Memory B cell (primary cell): ENCODE results near the gene LPP.
"Not testable (repeated sequence)": the region's sequence is repeated elsewhere in the genome, so short reads cannot be mapped to it uniquely, and the experiment has no call there.

ENCODE experiments used
- ATAC-seq: fragments of 150-1000 bp; cut with Tn5 transposase; 2 replicates; pipeline ENCODE4 v1.10.0; 2021; ENCODE audit warnings: low read depth, mild to moderate bottlenecking, moderate library complexity
- DNase-seq, 2 donors: peaks; one replicate each; pipeline ENCODE4 v3.0.0; 2022; ENCODE audit warnings: low spot score in 2 of 2
- H3K27ac Mint-ChIP-seq: one replicate; pipeline ENCODE4 v1.8.0; 2022; ENCODE audit warnings: mild to moderate bottlenecking, moderate library complexity, mixed read lengths
- H3K27me3 Mint-ChIP-seq: one replicate; pipeline ENCODE4 v1.8.0; 2022; ENCODE audit warnings: mixed read lengths
- H3K36me3 Mint-ChIP-seq: one replicate; pipeline ENCODE4 v1.8.0; 2022; ENCODE audit warnings: mild to moderate bottlenecking, mixed read lengths
- H3K4me1 Mint-ChIP-seq: one replicate; pipeline ENCODE4 v1.8.0; 2022; ENCODE audit warnings: mixed read lengths
- H3K4me3 Mint-ChIP-seq: one replicate; pipeline ENCODE4 v1.8.0; 2022; ENCODE audit warnings: mild to moderate bottlenecking, moderate library complexity, mixed read lengths
- H3K9me3 Mint-ChIP-seq: one replicate; pipeline ENCODE4 v1.8.0; 2022; ENCODE audit warnings: mixed read lengths

The LPP gene

GRCh38 chr3:188440340-188440972 is 286.5 kb downstream of the LPP start:
- H3K4me3 Mint-ChIP-seq: no peak overlapping the region
- H3K27me3 Mint-ChIP-seq: no peaks in the 10 kb centered on the region
- ATAC-seq: no peak
- no peak for DNase-seq
- peak overlapping the region; percentile 95 for H3K27ac Mint-ChIP-seq
- H3K9me3 Mint-ChIP-seq: peaks cover 3% of the 10 kb centered on the region
- peaks cover 55% of the 10 kb centered on the region for H3K4me1 Mint-ChIP-seq
- H3K36me3 Mint-ChIP-seq: peaks cover 22% of the 10 kb centered on the region

- H3K27ac Mint-ChIP-seq: peak overlapping the region; percentile 95
These were observed 288.5 kb downstream of the LPP start for GRCh38 chr3:188442430-188442829.

GRCh38 chr3:188445175-188445574 is 291.2 kb downstream of the LPP start:
- not testable (repeated sequence) for H3K4me3 Mint-ChIP-seq, DNase-seq, H3K9me3 Mint-ChIP-seq, H3K27me3 Mint-ChIP-seq, ATAC-seq
- Mint-ChIP-seq H3K27ac (peak overlapping the region; percentile 69), H3K36me3 (peaks cover 16% of the 10 kb centered on the region), H3K4me1 (peaks cover 48% of the 10 kb centered on the region)

More at GRCh38 chr3:188442430-188442829, 288.5 kb downstream of the LPP start:
- H3K27me3 Mint-ChIP-seq: no peaks in the 10 kb centered on the region
- peaks cover 17% of the 10 kb centered on the region for H3K36me3 Mint-ChIP-seq
- no peaks in the 10 kb centered on the region for H3K9me3 Mint-ChIP-seq
- peaks cover 60% of the 10 kb centered on the region for H3K4me1 Mint-ChIP-seq
- DNase-seq: no peak
- peak overlapping the region; percentile 76 for H3K4me3 Mint-ChIP-seq
- peak; percentile 13 for ATAC-seq

GRCh38 chr3:188446014-188446413 is 292.1 kb downstream of the LPP start:
- Mint-ChIP-seq H3K9me3 (no peaks in the 10 kb centered on the region), H3K4me1 (peaks cover 41% of the 10 kb centered on the region), H3K27me3 (no peaks in the 10 kb centered on the region), H3K4me3 (peak overlapping the region; percentile 70), H3K36me3 (peaks cover 16% of the 10 kb centered on the region), H3K27ac (peak overlapping the region; percentile 98)
- ATAC-seq: peak; percentile 54
- DNase-seq: no peak

GRCh38 chr3:188446766-188447165 is 292.8 kb downstream of the LPP start:
- H3K9me3 Mint-ChIP-seq: no peaks in the 10 kb centered on the region
- peak overlapping the region; percentile 70 for H3K4me3 Mint-ChIP-seq
- ATAC-seq: peak; percentile 74
- peak overlapping the region; percentile 98 for H3K27ac Mint-ChIP-seq
- H3K27me3 Mint-ChIP-seq: no peaks in the 10 kb centered on the region
- peaks cover 16% of the 10 kb centered on the region for H3K36me3 Mint-ChIP-seq
- no peak for DNase-seq
- peaks cover 44% of the 10 kb centered on the region for H3K4me1 Mint-ChIP-seq

- Mint-ChIP-seq H3K4me3 (no peak overlapping the region), H3K9me3 (no peaks in the 10 kb centered on the region), H3K36me3 (peaks cover 18% of the 10 kb centered on the region), H3K4me1 (peaks cover 48% of the 10 kb centered on the region), H3K27ac (no peak overlapping the region), H3K27me3 (no peaks in the 10 kb centered on the region)
- DNase-seq (no peak), ATAC-seq (no peak)
These were observed 294.9 kb downstream of the LPP start for GRCh38 chr3:188448813-188449212.

- Mint-ChIP-seq H3K4me3 (no peak overlapping the region), H3K27ac (no peak overlapping the region)
- no peak for ATAC-seq
These were observed 295.5 kb downstream of the LPP start for GRCh38 chr3:188449421-188449820.

GRCh38 chr3:188452158-188452772 is 298.3 kb downstream of the LPP start:
- Mint-ChIP-seq H3K36me3 (peaks cover 19% of the 10 kb centered on the region), H3K27ac (peak overlapping the region; percentile 73), H3K4me1 (peaks cover 33% of the 10 kb centered on the region), H3K4me3 (no peak overlapping the region), H3K27me3 (no peaks in the 10 kb centered on the region), H3K9me3 (peaks cover 2% of the 10 kb centered on the region)
- ATAC-seq (no peak), DNase-seq (no peak)

More at GRCh38 chr3:188449421-188449820, 295.5 kb downstream of the LPP start:
- DNase-seq: no peak
- Mint-ChIP-seq H3K9me3 (peaks cover 1% of the 10 kb centered on the region), H3K27me3 (no peaks in the 10 kb centered on the region), H3K36me3 (peaks cover 19% of the 10 kb centered on the region), H3K4me1 (peaks cover 51% of the 10 kb centered on the region)

GRCh38 chr3:188453431-188454384 is 299.8 kb downstream of the LPP start:
- peak overlapping the region; percentile 43 for H3K4me3 Mint-ChIP-seq
- ATAC-seq (peak; percentile 27), DNase-seq (no peak)
- peaks cover 30% of the 10 kb centered on the region for H3K4me1 Mint-ChIP-seq
- peaks cover 2% of the 10 kb centered on the region for H3K9me3 Mint-ChIP-seq
- no peaks in the 10 kb centered on the region for H3K27me3 Mint-ChIP-seq
- peaks cover 19% of the 10 kb centered on the region for H3K36me3 Mint-ChIP-seq
- peak overlapping the region; percentile 73 for H3K27ac Mint-ChIP-seq

- Mint-ChIP-seq H3K36me3 (peaks cover 17% of the 10 kb centered on the region), H3K4me3 (no peak overlapping the region), H3K9me3 (peaks cover 2% of the 10 kb centered on the region), H3K27ac (peak overlapping the region; percentile 25), H3K4me1 (peaks cover 31% of the 10 kb centered on the region), H3K27me3 (no peaks in the 10 kb centered on the region)
- ATAC-seq (no peak), DNase-seq (no peak)
These were observed 301.8 kb downstream of the LPP start for GRCh38 chr3:188455748-188456147.

- Mint-ChIP-seq H3K4me1 (peaks cover 10% of the 10 kb centered on the region), H3K27me3 (no peaks in the 10 kb centered on the region)
These were observed 304.8 kb downstream of the LPP start for GRCh38 chr3:188458756-188459155.

GRCh38 chr3:188465311-188465710 is 311.4 kb downstream of the LPP start:
- Mint-ChIP-seq H3K9me3 (peaks cover 2% of the 10 kb centered on the region), H3K4me3 (no peak overlapping the region), H3K36me3 (peaks cover 17% of the 10 kb centered on the region), H3K27ac (peak overlapping the region; percentile 18), H3K27me3 (no peaks in the 10 kb centered on the region), H3K4me1 (peaks cover 6% of the 10 kb centered on the region)
- no peak for ATAC-seq
- no peak for DNase-seq

More at GRCh38 chr3:188458756-188459155, 304.8 kb downstream of the LPP start:
- no peak overlapping the region for H3K4me3 Mint-ChIP-seq
- peaks cover 2% of the 10 kb centered on the region for H3K9me3 Mint-ChIP-seq
- peak overlapping the region; percentile 18 for H3K27ac Mint-ChIP-seq
- H3K36me3 Mint-ChIP-seq: peaks cover 14% of the 10 kb centered on the region
- no peak for ATAC-seq
- DNase-seq: no peak

- Mint-ChIP-seq H3K36me3 (peaks cover 16% of the 10 kb centered on the region), H3K9me3 (peaks cover 4% of the 10 kb centered on the region), H3K27me3 (no peaks in the 10 kb centered on the region), H3K4me1 (peaks cover 4% of the 10 kb centered on the region), H3K27ac (no peak overlapping the region), H3K4me3 (no peak overlapping the region)
- no peak for ATAC-seq
- DNase-seq: no peak
These were observed 314.2 kb downstream of the LPP start for GRCh38 chr3:188468196-188468595.

GRCh38 chr3:188468662-188469061 is 314.7 kb downstream of the LPP start:
- H3K27ac Mint-ChIP-seq: no peak overlapping the region
- peaks cover 4% of the 10 kb centered on the region for H3K9me3 Mint-ChIP-seq
- H3K36me3 Mint-ChIP-seq: peaks cover 16% of the 10 kb centered on the region
- no peak overlapping the region for H3K4me3 Mint-ChIP-seq
- H3K4me1 Mint-ChIP-seq: peaks cover 4% of the 10 kb centered on the region
- DNase-seq (no peak), ATAC-seq (no peak)
- H3K27me3 Mint-ChIP-seq: no peaks in the 10 kb centered on the region
